Endothelial cell of umbilical vein (primary cell): ENCODE measurements around the gene FUT8. TPM values are rescaled to one million over a fixed set of nuclear protein-coding genes. Genes with fewer than 3 reads are reported as not detected.

Source experiments
- BruUV-seq: library from RNA; stranded (reverse); fragments of 400-500 nt; replicated peaks from 2 replicates; lab custom pipeline; 2021; lab: Mats Ljungman, UMichigan
- CTCF ChIA-PET: fragments of 300-600, 350-600 bp; sonication (Branson Sonifier 250); formaldehyde crosslinking; loops from one replicate; lab custom pipeline; 2021; ENCODE audit warnings: antibody characterized with exemption, inconsistent platforms; lab: Charles Lee
- POLR2A ChIA-PET: fragments of 300-600, 350-600 bp; sonication (Branson Sonifier 250); formaldehyde crosslinking; loops from one replicate; lab custom pipeline; 2021; ENCODE audit warnings: antibody characterized with exemption, inconsistent platforms; lab: Charles Lee
- DNase-seq: peaks from one replicate; pipeline ENCODE4 v3.0.0-alpha.2; 2011; ENCODE audit warnings: low read depth, low spot score
- FAIRE-seq: peaks from 2 replicates; lab custom pipeline; 2011; peaks lifted over from hg19 to GRCh38; lab: Jason Lieb, UNC
- H2AFZ ChIP-seq: 2 replicates; pipeline ENCODE4 v1.6.0; 2012; ENCODE audit warnings: low read depth, low read length, control low read depth, inconsistent platforms
- H3K27ac ChIP-seq: 2 replicates; pipeline ENCODE4 v1.5.1; 2011; ENCODE audit warnings: low read depth, mild to moderate bottlenecking, control low read depth, low read length, moderate library complexity; ENCODE audit not compliant: insufficient read depth
- H3K27me3 ChIP-seq, 2 experiments: 2 replicates each; pipeline versions ENCODE4 v1.6.0 to v1.6.1; 2011; ENCODE audit warnings: low read length in 2 of 2, mixed read lengths in 1 of 2; ENCODE audit not compliant: control insufficient read depth in 2 of 2, insufficient read depth in 2 of 2
- H3K36me3 ChIP-seq, 2 experiments: 2 replicates in 1 of 2; 3 replicates in 1 of 2; pipeline ENCODE4 v1.5.1; 2011; ENCODE audit warnings: low read length in 2 of 2, mild to moderate bottlenecking in 1 of 2, moderate library complexity in 1 of 2; ENCODE audit not compliant: control insufficient read depth in 2 of 2, insufficient read depth in 2 of 2; ENCODE audit errors: extremely low read depth in 1 of 2
- H3K4me1 ChIP-seq: 3 replicates; pipeline ENCODE4 v1.5.1; 2011; ENCODE audit warnings: mild to moderate bottlenecking, low read length; ENCODE audit not compliant: control insufficient read depth, insufficient read depth; ENCODE audit errors: extremely low read depth
- H3K4me2 ChIP-seq: 2 replicates; pipeline ENCODE4 v1.6.1; 2011; ENCODE audit warnings: low read length, control low read depth, mixed read lengths; ENCODE audit not compliant: insufficient read depth
- H3K4me3 ChIP-seq, 3 experiments: fragments of 200-600 bp in 1 of 3; sonication (generic), shearing (Covaris generic) in 1 of 3; replicated peaks in 1 of 3; 2 replicates each; pipeline ENCODE4 v1.5.1; 2011 to 2016; ENCODE audit warnings: control low read depth in 3 of 3, low read length in 3 of 3, mild to moderate bottlenecking in 2 of 3, inconsistent platforms in 1 of 3, low read depth in 1 of 3, moderate library complexity in 1 of 3; ENCODE audit not compliant: insufficient read depth in 1 of 3
- H3K79me2 ChIP-seq: 2 replicates; pipeline ENCODE4 v1.6.0; 2012; ENCODE audit warnings: low read length, inconsistent platforms; ENCODE audit not compliant: control insufficient read depth, insufficient read depth
- H3K9ac ChIP-seq: replicated peaks from 2 replicates; pipeline ENCODE3; 2011; ENCODE audit warnings: low read length, control low read depth; ENCODE audit not compliant: insufficient read depth; ENCODE audit errors: extremely low read depth
- H3K9me1 ChIP-seq: replicated peaks from 3 replicates; pipeline ENCODE4 v1.6.0; 2011; ENCODE audit warnings: mild to moderate bottlenecking, low read length; ENCODE audit not compliant: control insufficient read depth, insufficient read depth; ENCODE audit errors: extremely low read depth
- H3K9me3 ChIP-seq: replicated peaks from 2 replicates; pipeline ENCODE4 v1.5.1; 2012; ENCODE audit warnings: low read length, inconsistent platforms; ENCODE audit not compliant: control insufficient read depth, insufficient read depth
- H4K20me1 ChIP-seq: replicated peaks from 2 replicates; pipeline ENCODE3; 2011; ENCODE audit warnings: mild to moderate bottlenecking, low read length; ENCODE audit not compliant: control insufficient read depth, insufficient read depth; ENCODE audit errors: extremely low read depth
- CTCF ChIP-seq, 2 donors: IDR thresholded peaks; 1 replicate in 1 of 2; 2 replicates in 1 of 2; pipeline ENCODE4 v1.5.1; 2011; ENCODE audit warnings: low read length in 2 of 2, mild to moderate bottlenecking in 2 of 2, moderate library complexity in 2 of 2, control low read depth in 1 of 2, inconsistent platforms in 1 of 2, low read depth in 1 of 2; ENCODE audit not compliant: insufficient read depth in 1 of 2; ENCODE audit errors: extremely low read depth in 1 of 2
- EZH2 ChIP-seq: IDR thresholded peaks from 2 replicates; pipeline ENCODE4 v1.6.1; 2012; ENCODE audit warnings: borderline replicate concordance, low read depth, mild to moderate bottlenecking, moderate library complexity, low read length, inconsistent platforms; ENCODE audit not compliant: severe bottlenecking
- FOS ChIP-seq: IDR thresholded peaks from 2 replicates; pipeline ENCODE4 v1.6.1; 2011; ENCODE audit warnings: mild to moderate bottlenecking, low read length, moderate library complexity, borderline replicate concordance; ENCODE audit not compliant: insufficient read depth
- GATA2 ChIP-seq: IDR thresholded peaks from 2 replicates; pipeline ENCODE4 v1.7.0; 2011; ENCODE audit warnings: low read depth, mild to moderate bottlenecking, moderate library complexity, mixed read lengths, low read length; ENCODE audit not compliant: insufficient read length, insufficient read depth
- JUN ChIP-seq: IDR thresholded peaks from 2 replicates; pipeline ENCODE4 v1.6.1; 2011; ENCODE audit warnings: borderline replicate concordance, low read depth; ENCODE audit not compliant: insufficient read length, insufficient read depth
- MYC ChIP-seq: IDR thresholded peaks from one replicate; pipeline ENCODE4 v1.6.1; 2011; ENCODE audit warnings: mild to moderate bottlenecking, low read depth, low read length
- POLR2A ChIP-seq: IDR thresholded peaks from 2 replicates; pipeline ENCODE4 v1.6.1; 2012; ENCODE audit warnings: low read depth, mild to moderate bottlenecking, control low read depth, low read length
- POLR2AphosphoS5 ChIP-seq: IDR thresholded peaks from 2 replicates; pipeline ENCODE4 v1.6.1; 2012; ENCODE audit warnings: low read depth, mild to moderate bottlenecking, control low read depth, low read length, moderate library complexity; ENCODE audit not compliant: insufficient read depth
- dilution Hi-C: fragments of 300-500 bp; cut with MboI; formaldehyde crosslinking; loops from one replicate; pipeline ENCODE4 v1.15.0; 2019; ENCODE audit warnings: low sequenced_read_pairs; ENCODE audit not compliant: extremely low pct_ligation_motif_present
- intact Hi-C: fragments of 100-400 bp; cut with micrococcal nuclease; formaldehyde crosslinking; loops from one replicate; pipeline ENCODE4 v1.10.0; 2022
- polyA plus RNA-seq, 4 experiments: library from polyadenylated mRNA; depleted of rRNA in 3 of 4; stranded (reverse) in 3 of 4; unstranded in 1 of 4; fragments of >200 nt; gene quantifications; 2 replicates each; pipeline versions ENCODE4 v1.2.1 to v1.2.3, GENCODE V29; 2011 to 2012; ENCODE audit warnings: missing spikeins in 1 of 4
- total RNA-seq: library from RNA; stranded (reverse); gene quantifications from 2 replicates; pipeline ENCODE4 v1.2.3, GENCODE V29; 2021
- TF ChIP-seq, protein P1 (sequence below): IDR thresholded peaks from 2 replicates; pipeline ENCODE4 v1.6.1; 2011; ENCODE audit not compliant: insufficient read depth, insufficient read length

FUT8 gene
- total and polyA plus RNA-seq, 2 donors (not counting 3 experiments of a cell fraction or from before 2014, with no cell fraction given), result 16.7 to 38.8 TPM

DNA sequence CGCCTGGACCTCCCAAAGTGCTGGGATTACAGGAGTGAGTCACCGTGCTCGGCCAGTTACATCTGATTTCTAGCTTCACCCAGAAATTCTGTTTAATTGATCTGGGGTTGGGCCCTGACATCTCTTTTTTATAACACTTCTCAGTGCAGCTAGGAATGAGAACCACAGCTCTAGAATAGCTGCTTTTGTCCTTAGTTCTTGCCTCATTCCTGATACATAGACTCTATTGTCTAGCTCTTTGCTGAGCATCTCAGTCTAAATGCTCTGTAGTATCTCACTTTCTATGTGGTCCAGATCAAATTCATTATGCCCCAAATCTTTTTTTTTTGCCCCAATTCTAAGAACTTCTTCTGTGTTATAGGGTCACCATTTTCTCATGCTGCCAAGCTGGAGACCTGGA lies 29.9 kb upstream of the FUT8 start:
- no peaks in the 10 kb centered on the region for H3K36me3 ChIP-seq
- no peak overlapping the region for H3K4me2 ChIP-seq
- H3K9ac ChIP-seq, result no peak overlapping the region
- H4K20me1 ChIP-seq, result no peaks in the 10 kb centered on the region
- no peaks in the 10 kb centered on the region for H3K4me1 ChIP-seq
- dilution Hi-C loops, result no loop called here
- H3K4me3 ChIP-seq, result no peak overlapping the region
- intact Hi-C loops, result no loop called here
- no peaks in the 10 kb centered on the region for H3K9me1 ChIP-seq
- peaks cover 0 to 1% of the 10 kb centered on the region in 2 experiments for H3K27me3 ChIP-seq
- TF ChIP-seq MYC (no peak), GATA2 (no peak)
- no peaks in the 10 kb centered on the region for H3K79me2 ChIP-seq
- DNase-seq, result no peak
- BruUV-seq, result no TSS peak
- no peaks in the 10 kb centered on the region for H3K9me3 ChIP-seq
- FAIRE-seq, result no peak
- H2AFZ ChIP-seq, result no peak overlapping the region
- CTCF ChIA-PET, result no interaction called here
- H3K27ac ChIP-seq, result no peak overlapping the region
- POLR2A ChIA-PET, result no interaction called here

GRCh38 chr14:65387171-65387570 lies 25.4 kb upstream of the FUT8 start:
- H2AFZ ChIP-seq, result no peak overlapping the region
- CTCF ChIA-PET, result interaction anchor here (1.3 kb wide), 1 partner anchor 9 kb away, joined by 3 read pairs; no protein-coding TSS in a partner anchor
- FAIRE-seq, result no peak

More at GRCh38 chr14:65387171-65387570, 25.4 kb upstream of the FUT8 start:
- Histone ChIP-seq H3K9ac (no peak overlapping the region), H3K36me3 (no peaks in the 10 kb centered on the region), H3K4me2 (no peak overlapping the region), H3K4me1 (no peaks in the 10 kb centered on the region), H3K27me3 (no peaks in the 10 kb centered on the region), H3K9me1 (no peaks in the 10 kb centered on the region), H3K79me2 (no peaks in the 10 kb centered on the region), H3K27ac (no peak overlapping the region), H3K4me3 (no peak overlapping the region), H3K9me3 (no peaks in the 10 kb centered on the region), H4K20me1 (no peaks in the 10 kb centered on the region)
- no TSS peak for BruUV-seq
- dilution Hi-C loops (no loop called here), intact Hi-C loops (no loop called here)
- TF ChIP-seq POLR2A (no peak), GATA2 (no peak), POLR2AphosphoS5 (no peak), EZH2 (no peak), MYC (no peak), FOS (no peak), CTCF (IDR thresholded peaks at IDR 0.05; ENCODE audit: extremely low read depth in 1 of 2, insufficient read depth in 1 of 2, low read depth in 1 of 2, low read length in 2 of 2) (no peak), JUN (no peak)
- TF ChIP-seq, protein P1, sequence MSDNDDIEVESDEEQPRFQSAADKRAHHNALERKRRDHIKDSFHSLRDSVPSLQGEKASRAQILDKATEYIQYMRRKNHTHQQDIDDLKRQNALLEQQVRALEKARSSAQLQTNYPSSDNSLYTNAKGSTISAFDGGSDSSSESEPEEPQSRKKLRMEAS, result no peak
- no peak for DNase-seq
- POLR2A ChIA-PET, result no interaction called here
